ENCODE data around the gene MTMR2. TPM values are rescaled to one million over a fixed set of nuclear protein-coding genes. Genes with fewer than 3 reads are reported as not detected.

The MTMR2 gene
- polyA plus RNA-seq, 1 of the 3 experiments (the other 2 are of a cell fraction), result 8.6 TPM

GRCh38 chr11:95943546-95943945, 19.6 kb upstream of the MTMR2 start:
- Histone ChIP-seq H3K4me2 (no peak overlapping the region), H3K9me2 (no peaks in the 10 kb centered on the region), H3K27me3 (ENCODE audit: insufficient read depth) (no peaks in the 10 kb centered on the region), H3K79me2 (ENCODE audit: insufficient read depth) (no peaks in the 10 kb centered on the region), H4K20me1 (ENCODE audit: insufficient read depth) (no peaks in the 10 kb centered on the region), H3K4me3 (ENCODE audit: low read depth in 2 of 2, low read length in 1 of 2) (no peak overlapping the region), H3K9me3 (no peaks in the 10 kb centered on the region), H2AFZ (ENCODE audit: low read depth) (no peak overlapping the region), H3K36me3 (replicated peaks in 1 of 2; ENCODE audit: control insufficient read depth in 1 of 2, insufficient read depth in 2 of 2, low read length in 1 of 2) (peaks cover 0 to 3% of the 10 kb centered on the region in 2 experiments), H3K27ac (ENCODE audit: low read depth in 2 of 2, low read length in 1 of 2) (no peak overlapping the region), H3F3A (replicated peaks; ENCODE audit: insufficient read depth) (peaks cover 8% of the 10 kb centered on the region), H3K4me1 (ENCODE audit: control insufficient read depth in 1 of 2, insufficient read depth in 2 of 2, low read depth in 1 of 2, low read length in 1 of 2) (no peaks in the 10 kb centered on the region), H3K9ac (no peak overlapping the region)
- POLR2A ChIA-PET, result no interaction called here
- TF ChIP-seq RFX5 (IDR thresholded peaks at IDR 0.05; ENCODE audit: low read length) (no peak), MEF2A (IDR thresholded peaks at IDR 0.05; ENCODE audit: borderline replicate concordance, low read depth) (no peak), POLR2AphosphoS5 (IDR thresholded peaks at IDR 0.05; ENCODE audit: low read depth, low read length) (no peak)
- no peak for DNase-seq
- CTCF ChIA-PET, result no interaction called here
- 55% methylated on average over 1 of the region's 1 CpG for WGBS (ENCODE audit: low lambda C conversion rate)

DNA sequence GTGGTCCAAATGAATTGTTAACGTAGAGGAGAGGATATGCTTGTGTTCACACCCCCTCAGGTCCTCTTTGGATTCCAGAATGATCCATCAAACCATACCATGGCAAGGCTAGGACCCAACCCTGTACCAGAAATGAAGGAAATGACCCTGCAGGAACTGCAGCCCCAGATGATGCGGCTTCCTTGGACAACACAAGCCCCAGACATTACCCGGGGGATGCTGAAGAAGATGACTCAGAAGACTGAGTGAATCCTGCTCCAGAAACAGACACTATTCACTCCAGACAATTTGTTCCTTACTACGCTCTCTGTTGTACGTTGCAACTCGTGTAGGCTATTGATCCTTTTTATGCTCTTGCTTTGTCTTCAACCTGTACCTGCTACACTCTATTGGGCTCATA, 15.2 kb upstream of the MTMR2 start:
- no peak overlapping the region for H3K9ac ChIP-seq
- DNase-seq, result no peak
- TF ChIP-seq EZH2phosphoT487 (IDR thresholded peaks at IDR 0.05; ENCODE audit: borderline replicate concordance, low read depth) (no peak), RCOR1 (IDR thresholded peaks at IDR 0.05; ENCODE audit: low read length) (no peak), GABPA (IDR thresholded peaks at IDR 0.05; ENCODE audit: low read depth) (no peak), ELF1 (IDR thresholded peaks at IDR 0.05) (no peak), TCF12 (IDR thresholded peaks at IDR 0.05) (no peak)
- WGBS (ENCODE audit: low lambda C conversion rate), result 93% methylated on average over 6 of the region's 6 CpGs
- H3K4me2 ChIP-seq, result no peak overlapping the region
- H3K4me3 ChIP-seq (ENCODE audit: low read depth in 2 of 2, low read length in 1 of 2), result no peak overlapping the region
- ChIA-PET POLR2A (no interaction called here), CTCF (no interaction called here)
- no peaks in the 10 kb centered on the region for H3K27me3 ChIP-seq (ENCODE audit: insufficient read depth)
- no peaks in the 10 kb centered on the region for H3K79me2 ChIP-seq (ENCODE audit: insufficient read depth)
- H3K36me3 ChIP-seq (replicated peaks in 1 of 2; ENCODE audit: control insufficient read depth in 1 of 2, insufficient read depth in 2 of 2, low read length in 1 of 2), result no peaks in the 10 kb centered on the region
- H4K20me1 ChIP-seq (ENCODE audit: insufficient read depth), result no peaks in the 10 kb centered on the region
- H3K9me3 ChIP-seq, result no peaks in the 10 kb centered on the region
- no peaks in the 10 kb centered on the region for H3K4me1 ChIP-seq (ENCODE audit: control insufficient read depth in 1 of 2, insufficient read depth in 2 of 2, low read depth in 1 of 2, low read length in 1 of 2)
- H3K9me2 ChIP-seq, result no peaks in the 10 kb centered on the region
- H3F3A ChIP-seq (replicated peaks; ENCODE audit: insufficient read depth), result peaks cover 8% of the 10 kb centered on the region
- H2AFZ ChIP-seq (ENCODE audit: low read depth), result no peak overlapping the region
- H3K27ac ChIP-seq (ENCODE audit: low read depth in 2 of 2, low read length in 1 of 2), result no peak overlapping the region

DNA sequence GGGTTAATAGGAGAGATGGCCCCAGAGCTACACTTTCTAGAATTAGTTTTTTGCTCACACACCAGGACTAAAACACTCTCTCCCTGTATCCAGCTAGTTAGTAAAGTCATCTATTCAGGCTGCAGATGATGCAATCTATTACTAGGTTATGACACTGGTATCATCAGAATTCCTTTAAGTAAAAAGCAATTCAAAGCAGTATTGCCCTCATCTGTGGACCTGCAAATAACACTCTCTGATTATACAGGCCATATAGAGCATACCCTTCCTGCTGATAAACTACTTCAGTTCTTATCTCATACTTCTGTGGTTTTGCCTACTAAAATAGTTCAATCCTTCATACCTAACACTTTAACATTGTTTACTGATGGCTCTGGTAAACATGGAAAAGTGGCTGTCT, 13.5 kb upstream of the MTMR2 start:
- no peak overlapping the region for H2AFZ ChIP-seq (ENCODE audit: low read depth)
- H3K27me3 ChIP-seq (ENCODE audit: insufficient read depth), result no peaks in the 10 kb centered on the region
- H3K4me2 ChIP-seq, result no peak overlapping the region
- H3K4me1 ChIP-seq (ENCODE audit: control insufficient read depth in 1 of 2, insufficient read depth in 2 of 2, low read depth in 1 of 2, low read length in 1 of 2), result no peaks in the 10 kb centered on the region
- H3K36me3 ChIP-seq (replicated peaks in 1 of 2; ENCODE audit: control insufficient read depth in 1 of 2, insufficient read depth in 2 of 2, low read length in 1 of 2), result no peaks in the 10 kb centered on the region
- H3K27ac ChIP-seq (ENCODE audit: low read depth in 2 of 2, low read length in 1 of 2), result no peak overlapping the region
- ChIA-PET POLR2A (no interaction called here), CTCF (no interaction called here)
- no peak for DNase-seq
- H3K9me3 ChIP-seq, result no peaks in the 10 kb centered on the region
- H4K20me1 ChIP-seq (ENCODE audit: insufficient read depth), result no peaks in the 10 kb centered on the region
- no peaks in the 10 kb centered on the region for H3K79me2 ChIP-seq (ENCODE audit: insufficient read depth)
- no peaks in the 10 kb centered on the region for H3K9me2 ChIP-seq
- H3K9ac ChIP-seq, result no peak overlapping the region
- no peak overlapping the region for H3K4me3 ChIP-seq (ENCODE audit: low read depth in 2 of 2, low read length in 1 of 2)
- TF ChIP-seq GABPA (IDR thresholded peaks at IDR 0.05; ENCODE audit: low read depth) (no peak), USF1 (IDR thresholded peaks at IDR 0.05; ENCODE audit: borderline replicate concordance, low read depth) (no peak), CTCF (IDR thresholded peaks at IDR 0.05) (no peak), RCOR1 (IDR thresholded peaks at IDR 0.05; ENCODE audit: low read length) (no peak), GATA2 (CRISPR knock-in tag; IDR thresholded peaks at IDR 0.05) (no peak), CHD2 (IDR thresholded peaks at IDR 0.05; ENCODE audit: low read length, partially characterized antibody) (no peak), TCF12 (IDR thresholded peaks at IDR 0.05) (no peak)
- peaks cover 8% of the 10 kb centered on the region for H3F3A ChIP-seq (replicated peaks; ENCODE audit: insufficient read depth)
